WERI-Rb-1 (cell line): ENCODE data around the gene KAT2A.

Experiments used
- DNase-seq: peaks from one replicate; pipeline ENCODE4 v3.0.0-alpha.2; 2020
- H3K27ac ChIP-seq: fragments of 250-450 bp; sonication (Bioruptor Pico); 2 replicates; pipeline ENCODE4 v1.5.1; 2020; ENCODE audit warnings: mild to moderate bottlenecking, moderate library complexity
- H3K27me3 ChIP-seq: fragments of 250-450 bp; sonication (Bioruptor Pico); 2 replicates; pipeline ENCODE4 v1.5.1; 2021; ENCODE audit warnings: mild to moderate bottlenecking, low read depth, moderate library complexity; ENCODE audit not compliant: insufficient read depth, severe bottlenecking
- H3K36me3 ChIP-seq: fragments of 250-450 bp; sonication (Bioruptor Pico); 2 replicates; pipeline ENCODE4 v1.5.1; 2020; ENCODE audit warnings: mild to moderate bottlenecking, moderate library complexity
- H3K4me3 ChIP-seq: 2 replicates; pipeline ENCODE4 v1.5.1; 2011; ENCODE audit warnings: low read depth, mild to moderate bottlenecking, control low read depth, low read length
- H3K9me3 ChIP-seq: fragments of 250-450 bp; sonication (Bioruptor Pico); 2 replicates; pipeline ENCODE4 v1.5.1; 2021; ENCODE audit warnings: mild to moderate bottlenecking, moderate library complexity; ENCODE audit not compliant: severe bottlenecking
- TF ChIP-seq, protein P1 (sequence below): IDR thresholded peaks from 2 replicates; pipeline ENCODE4 v1.5.1; 2011; ENCODE audit warnings: low read depth, mild to moderate bottlenecking, control low read depth, inconsistent platforms, low read length

Gene KAT2A

DNA sequence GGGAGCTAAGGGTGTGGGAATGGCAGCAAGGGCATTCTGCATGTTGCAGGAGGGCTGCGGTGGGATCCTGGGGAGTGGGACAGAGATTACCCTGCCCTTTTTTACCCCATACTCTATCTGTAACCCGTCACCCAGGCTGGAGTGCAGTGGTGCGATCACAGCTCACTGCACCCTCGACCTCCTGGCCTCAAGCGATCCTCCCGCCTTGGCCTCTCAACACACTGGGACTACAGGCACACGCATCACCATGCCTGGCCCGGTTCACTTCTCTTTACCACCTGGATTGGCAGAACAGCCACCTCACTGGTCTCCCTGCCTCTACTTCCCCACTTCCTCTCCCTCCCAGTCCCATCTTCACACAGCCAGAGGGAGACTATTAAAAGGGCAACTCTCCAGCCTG lies 32.4 kb downstream of the KAT2A start:
- H3K9me3 ChIP-seq = no peaks in the 10 kb centered on the region
- no peak for DNase-seq
- TF ChIP-seq, protein P1, sequence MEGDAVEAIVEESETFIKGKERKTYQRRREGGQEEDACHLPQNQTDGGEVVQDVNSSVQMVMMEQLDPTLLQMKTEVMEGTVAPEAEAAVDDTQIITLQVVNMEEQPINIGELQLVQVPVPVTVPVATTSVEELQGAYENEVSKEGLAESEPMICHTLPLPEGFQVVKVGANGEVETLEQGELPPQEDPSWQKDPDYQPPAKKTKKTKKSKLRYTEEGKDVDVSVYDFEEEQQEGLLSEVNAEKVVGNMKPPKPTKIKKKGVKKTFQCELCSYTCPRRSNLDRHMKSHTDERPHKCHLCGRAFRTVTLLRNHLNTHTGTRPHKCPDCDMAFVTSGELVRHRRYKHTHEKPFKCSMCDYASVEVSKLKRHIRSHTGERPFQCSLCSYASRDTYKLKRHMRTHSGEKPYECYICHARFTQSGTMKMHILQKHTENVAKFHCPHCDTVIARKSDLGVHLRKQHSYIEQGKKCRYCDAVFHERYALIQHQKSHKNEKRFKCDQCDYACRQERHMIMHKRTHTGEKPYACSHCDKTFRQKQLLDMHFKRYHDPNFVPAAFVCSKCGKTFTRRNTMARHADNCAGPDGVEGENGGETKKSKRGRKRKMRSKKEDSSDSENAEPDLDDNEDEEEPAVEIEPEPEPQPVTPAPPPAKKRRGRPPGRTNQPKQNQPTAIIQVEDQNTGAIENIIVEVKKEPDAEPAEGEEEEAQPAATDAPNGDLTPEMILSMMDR = no peak
- no peak overlapping the region for H3K4me3 ChIP-seq
- H3K27ac ChIP-seq = no peak overlapping the region
- no peaks in the 10 kb centered on the region for H3K36me3 ChIP-seq
- H3K27me3 ChIP-seq = no peaks in the 10 kb centered on the region

DNA sequence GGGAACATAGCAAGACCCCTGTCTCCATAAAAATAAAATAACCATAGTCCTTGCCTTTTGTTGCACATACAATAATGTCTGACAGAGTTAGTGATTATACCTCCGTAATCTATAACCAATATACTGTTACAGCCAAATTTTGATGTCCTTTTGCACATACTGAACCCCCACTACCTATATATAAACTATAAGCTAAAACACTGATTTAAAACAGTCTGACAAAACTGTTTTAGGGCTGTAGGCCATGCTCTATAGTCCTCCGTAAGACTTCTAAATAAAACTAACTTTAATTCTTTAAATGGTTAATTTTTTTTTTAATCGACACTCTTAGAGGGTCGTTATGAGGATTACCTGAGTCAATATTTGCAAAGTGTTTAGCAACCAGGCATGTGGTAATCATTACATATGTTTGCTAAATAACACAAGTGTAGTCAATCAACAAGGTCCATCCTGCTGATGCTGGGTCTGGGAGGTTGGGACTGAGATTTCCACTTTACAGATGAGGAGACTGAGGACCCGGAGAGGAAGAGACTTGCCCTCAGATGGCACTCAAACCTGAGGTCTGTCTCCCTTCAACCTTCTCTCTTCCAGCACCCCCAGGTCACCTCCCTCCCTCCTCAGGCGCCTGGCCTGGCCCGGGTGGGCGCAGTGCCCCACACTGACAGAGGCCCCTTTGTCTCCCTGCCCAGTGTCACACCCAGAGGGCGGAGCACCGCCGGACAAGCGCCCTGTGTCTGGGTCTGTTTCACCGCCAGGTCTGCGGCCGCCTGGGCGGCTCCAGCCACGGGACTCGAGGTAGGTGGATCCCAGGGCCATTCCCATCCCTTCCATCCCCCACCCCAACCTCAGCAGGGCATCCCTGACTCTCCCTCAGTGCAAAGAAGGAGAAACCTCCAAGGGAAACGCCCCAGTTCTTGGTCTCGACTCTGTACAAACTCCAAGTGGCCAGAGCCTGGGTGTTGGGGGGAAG lies 33.1 kb downstream of the KAT2A start:
- H3K9me3 ChIP-seq = no peaks in the 10 kb centered on the region
- no peaks in the 10 kb centered on the region for H3K27me3 ChIP-seq
- no peak overlapping the region for H3K27ac ChIP-seq
- H3K4me3 ChIP-seq = no peak overlapping the region
- H3K36me3 ChIP-seq = no peaks in the 10 kb centered on the region
- DNase-seq = no peak
- TF ChIP-seq, protein P1 = no peak

DNA sequence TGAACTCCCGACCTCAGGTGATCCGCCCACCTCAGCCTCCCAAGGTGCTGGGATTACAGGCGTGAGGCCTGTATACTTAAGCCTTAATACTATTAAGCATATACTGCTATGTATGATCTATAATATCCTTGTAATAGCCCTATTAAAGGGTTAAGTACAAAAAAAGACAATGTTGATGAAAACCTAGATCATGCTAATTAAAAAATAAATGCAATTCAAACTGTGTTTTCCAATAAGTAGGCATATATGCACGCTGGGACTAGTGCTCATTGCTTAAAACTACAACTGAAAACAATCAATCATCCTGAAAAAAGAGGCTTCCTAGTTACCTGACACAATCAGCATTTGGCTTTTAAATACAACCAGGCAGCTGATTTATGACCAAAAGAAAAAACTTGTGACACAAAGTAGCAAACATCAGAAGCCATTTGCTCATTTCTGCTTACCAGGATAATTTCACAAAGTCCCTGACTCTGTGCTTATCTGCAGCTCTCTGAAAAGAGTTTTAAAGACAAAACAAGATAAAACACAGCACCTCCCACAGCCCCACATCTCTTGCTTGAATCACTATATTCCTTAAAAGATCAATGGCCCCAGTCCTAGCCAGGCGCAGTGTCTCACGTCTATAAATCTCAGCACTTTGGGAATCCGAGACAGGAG lies 34.0 kb downstream of the KAT2A start:
- H3K36me3 ChIP-seq = no peaks in the 10 kb centered on the region
- no peak overlapping the region for H3K4me3 ChIP-seq
- H3K27me3 ChIP-seq = no peaks in the 10 kb centered on the region
- no peak overlapping the region for H3K27ac ChIP-seq
- H3K9me3 ChIP-seq = no peaks in the 10 kb centered on the region
- TF ChIP-seq, protein P1 = no peak
- DNase-seq = peak; percentile 45

DNA sequence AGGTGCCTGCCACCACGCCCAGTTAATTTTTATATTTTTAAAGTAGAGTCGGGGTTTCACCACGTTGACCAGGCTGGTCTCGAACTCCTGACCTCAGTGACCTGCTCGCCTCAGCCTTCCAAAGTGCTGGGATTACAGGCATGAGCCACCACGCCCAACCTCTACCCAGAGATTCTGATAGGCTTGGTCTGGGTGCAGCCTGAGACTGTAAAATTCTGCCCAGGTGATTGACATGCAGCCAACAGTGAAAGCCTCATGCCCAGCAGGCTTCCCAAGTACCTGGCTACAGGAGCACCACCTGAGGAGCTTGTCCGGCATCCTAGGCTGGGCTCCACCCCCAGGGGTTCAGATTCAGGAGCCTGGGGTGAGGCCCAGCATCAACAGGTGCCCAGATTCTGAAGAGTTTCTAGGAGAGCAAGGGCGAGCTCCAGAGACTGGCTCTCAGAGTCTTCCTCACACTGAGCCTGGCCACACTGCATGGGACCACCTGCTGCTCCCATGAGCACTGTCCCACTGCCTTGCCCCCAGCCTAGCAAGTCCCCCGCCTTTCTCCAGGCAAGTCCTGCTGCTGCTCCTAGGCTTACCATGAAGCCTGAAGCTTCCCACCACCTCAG lies 39.5 kb downstream of the KAT2A start:
- Histone ChIP-seq H3K9me3 (no peaks in the 10 kb centered on the region), H3K27me3 (no peaks in the 10 kb centered on the region), H3K4me3 (no peak overlapping the region), H3K27ac (no peak overlapping the region), H3K36me3 (no peaks in the 10 kb centered on the region)
- TF ChIP-seq, protein P1 = no peak
- DNase-seq = no peak

DNA sequence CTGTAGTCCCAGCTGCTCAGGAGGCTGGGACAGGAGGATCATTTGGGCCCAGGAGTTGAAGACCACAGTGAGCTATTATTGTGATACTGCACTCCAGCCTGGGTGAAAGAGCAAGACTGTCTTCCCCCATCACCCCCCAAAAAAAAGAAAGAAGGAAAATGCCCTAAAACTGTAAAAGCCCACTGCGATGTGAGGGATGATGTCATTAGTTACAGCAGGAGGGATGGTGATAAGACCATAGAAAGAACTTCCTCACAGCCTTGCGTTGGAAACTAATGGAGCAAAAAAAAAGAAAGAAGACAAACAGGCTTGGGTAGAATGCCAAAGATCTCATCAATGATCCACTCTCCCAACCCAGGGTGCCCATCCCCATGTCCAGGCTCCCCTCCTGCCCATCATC lies 41.6 kb downstream of the KAT2A start:
- Histone ChIP-seq H3K27me3 (no peaks in the 10 kb centered on the region), H3K4me3 (no peak overlapping the region), H3K9me3 (no peaks in the 10 kb centered on the region), H3K36me3 (no peaks in the 10 kb centered on the region), H3K27ac (no peak overlapping the region)
- TF ChIP-seq, protein P1 = no peak
- DNase-seq = no peak
